HG03342 (cell line): ENCODE results near the gene PRAMEF4.
"Not testable (repeated sequence)": the region's sequence is repeated elsewhere in the genome, so short reads cannot be mapped to it uniquely, and the experiment has no call there.

Experiments
- ATAC-seq: cut with Tn5 transposase; IDR thresholded peaks from one replicate; pipeline ENCODE4 v1.9.1; 2021; ENCODE audit warnings: mild to moderate bottlenecking, moderate library complexity; ENCODE audit not compliant: unreplicated experiment

Gene PRAMEF4

GRCh38 chr1:12886101-12886500 is at the start of gene PRAMEF4:
PRAMEF4 (minus strand) TSS chr1:12886201; CDS start chr1:12883394, 2,807 bp downstream.
- not testable (repeated sequence) for ATAC-seq

- not testable (repeated sequence) for ATAC-seq
Measured at GRCh38 chr1:12924368-12924767, 38.4 kb upstream of the PRAMEF4 start.

- ATAC-seq = not testable (repeated sequence)
Measured at GRCh38 chr1:12921749-12922148, 35.7 kb upstream of the PRAMEF4 start.

- ATAC-seq = not testable (repeated sequence)
Measured at GRCh38 chr1:12916310-12916709, 30.3 kb upstream of the PRAMEF4 start, which contains the start of gene PRAMEF7. PRAMEF7 (plus strand) TSS chr1:12916610; CDS start chr1:12917693, 1,083 bp downstream.

GRCh38 chr1:12903793-12904572 is 18.0 kb upstream of the PRAMEF4 start:
- ATAC-seq = not testable (repeated sequence)

GRCh38 chr1:12899186-12899585 is 13.2 kb upstream of the PRAMEF4 start:
- not testable (repeated sequence) for ATAC-seq

- ATAC-seq = not testable (repeated sequence)
Measured at GRCh38 chr1:12898170-12898569, 12.2 kb upstream of the PRAMEF4 start, which contains the start of gene PRAMEF10. PRAMEF10 (minus strand) TSS chr1:12898270; CDS start chr1:12895847, 2,423 bp downstream.

GRCh38 chr1:12878453-12878852 is 7.5 kb downstream of the PRAMEF4 start:
- ATAC-seq = not testable (repeated sequence)

GRCh38 chr1:12863131-12863880 is 22.7 kb downstream of the PRAMEF4 start:
- not testable (repeated sequence) for ATAC-seq

GRCh38 chr1:12856786-12857185 is 29.2 kb downstream of the PRAMEF4 start, which contains the start of gene PRAMEF2:
PRAMEF2 (plus strand) TSS chr1:12857086; CDS start chr1:12859010, 1,924 bp downstream.
- not testable (repeated sequence) for ATAC-seq

GRCh38 chr1:12851779-12852178 is 34.2 kb downstream of the PRAMEF4 start:
- no peak for ATAC-seq

- not testable (repeated sequence) for ATAC-seq
Measured at GRCh38 chr1:12848620-12849019, 37.4 kb downstream of the PRAMEF4 start, which contains the start of gene HNRNPCL1. HNRNPCL1 (minus strand) TSS chr1:12848720; CDS start chr1:12848289, 431 bp downstream.

- ATAC-seq = not testable (repeated sequence)
Measured at GRCh38 chr1:12833251-12833650, 52.8 kb downstream of the PRAMEF4 start.

- not testable (repeated sequence) for ATAC-seq
Measured at GRCh38 chr1:12831310-12831709, 54.7 kb downstream of the PRAMEF4 start, which contains the start of gene PRAMEF11. PRAMEF11 (minus strand) TSS chr1:12831410; CDS start chr1:12828789, 2,621 bp downstream.
